T-cell (primary cell): ENCODE measurements around the gene SNRPA. TPM values are rescaled to one million over a fixed set of nuclear protein-coding genes. Genes with fewer than 3 reads are reported as not detected.
A peak's percentile ranks its signal among the peaks of the same experiment; 100 is the strongest.
"Not testable (repeated sequence)": the region's sequence is repeated elsewhere in the genome, so short reads cannot be mapped to it uniquely, and the experiment has no call there.

Experiments
- ATAC-seq, 4 experiments: fragments of 200-7000 bp in 3 of 4; fragments of 150-1000 bp in 1 of 4; cut with Tn5 transposase; replicated peaks in 1 of 4; 1 replicate in 3 of 4; 2 replicates in 1 of 4; pipeline ENCODE4 v1.10.0; 2021; ENCODE audit warnings: moderate library complexity in 3 of 4, mild to moderate bottlenecking in 2 of 4, moderate number of reproducible peaks in 1 of 4
- CTCF ChIA-PET, 2 donors: fragments of 300-600 bp; sonication (Branson Sonifier 250); formaldehyde crosslinking; loops; one replicate each; lab custom pipeline; 2022; ENCODE audit warnings: antibody characterized with exemption in 2 of 2; lab: Charles Lee
- POLR2A ChIA-PET, 2 donors: fragments of 300-600 bp; sonication (Branson Sonifier 250); formaldehyde crosslinking; loops; one replicate each; lab custom pipeline; 2022; ENCODE audit warnings: antibody characterized with exemption in 2 of 2; lab: Charles Lee
- DNase-seq, 35 experiments: peaks; one replicate each; pipeline versions ENCODE4 v3.0.0 to v3.0.0-alpha.2; 2013 to 2023
- H3K27ac ChIP-seq: one replicate; pipeline ENCODE4 v1.5.1; 2013; ENCODE audit warnings: low read length
- H3K27me3 ChIP-seq, 2 experiments: replicated peaks in 1 of 2; 1 replicate in 1 of 2; 2 replicates in 1 of 2; pipeline versions ENCODE4 v1.6.1 to v1.7.0; 2013; ENCODE audit warnings: low read length in 1 of 2, mixed read lengths in 1 of 2; ENCODE audit not compliant: control insufficient read depth in 2 of 2, insufficient read depth in 2 of 2; ENCODE audit errors: extremely low read depth in 1 of 2
- H3K36me3 ChIP-seq, 2 donors: 1 replicate in 1 of 2; 2 replicates in 1 of 2; pipeline versions ENCODE4 v1.6.1 to v1.7.0; 2013; ENCODE audit warnings: low read length in 1 of 2; ENCODE audit not compliant: control insufficient read depth in 2 of 2, insufficient read depth in 1 of 2; ENCODE audit errors: extremely low read depth in 1 of 2
- H3K4me1 ChIP-seq, 2 experiments: 1 replicate in 1 of 2; 2 replicates in 1 of 2; pipeline versions ENCODE4 v1.6.1 to v1.7.0; 2013; ENCODE audit warnings: low read length in 2 of 2, mixed read lengths in 1 of 2; ENCODE audit not compliant: insufficient read depth in 2 of 2, control insufficient read depth in 1 of 2; ENCODE audit errors: extremely low read depth in 1 of 2
- H3K4me3 ChIP-seq, 2 donors: 1 replicate in 1 of 2; 2 replicates in 1 of 2; pipeline versions ENCODE4 v1.5.1 to v1.7.0; 2013; ENCODE audit warnings: mild to moderate bottlenecking in 2 of 2, low read length in 1 of 2, moderate library complexity in 1 of 2; ENCODE audit not compliant: control insufficient read depth in 1 of 2; ENCODE audit errors: extremely low read depth in 1 of 2
- H3K9me3 ChIP-seq: 2 replicates; pipeline ENCODE4 v1.7.0; 2013
- H3K27ac Mint-ChIP-seq, 2 donors: one replicate each; pipeline ENCODE4 v1.8.0; 2020 to 2021; ENCODE audit warnings: mild to moderate bottlenecking in 2 of 2, mixed read lengths in 2 of 2
- H3K27me3 Mint-ChIP-seq, 2 donors: one replicate each; pipeline ENCODE4 v1.8.0; 2021 to 2022; ENCODE audit warnings: mixed read lengths in 2 of 2
- H3K36me3 Mint-ChIP-seq: one replicate; pipeline ENCODE4 v1.8.0; 2021; ENCODE audit warnings: mixed read lengths
- H3K4me1 Mint-ChIP-seq, 3 donors: one replicate each; pipeline ENCODE4 v1.8.0; 2020 to 2022; ENCODE audit warnings: mixed read lengths in 3 of 3, mild to moderate bottlenecking in 1 of 3
- H3K4me3 Mint-ChIP-seq, 3 donors: one replicate each; pipeline ENCODE4 v1.8.0; 2020 to 2022; ENCODE audit warnings: mild to moderate bottlenecking in 3 of 3, mixed read lengths in 3 of 3, moderate library complexity in 3 of 3
- H3K9me3 Mint-ChIP-seq, 3 donors: one replicate each; pipeline ENCODE4 v1.8.0; 2020 to 2022; ENCODE audit warnings: mixed read lengths in 3 of 3
- WGBS: methylation state at CpG from one replicate; pipeline ENCODE4 v1.1.5; 2013; ENCODE audit warnings: missing lambda C conversion rate; ENCODE audit not compliant: insufficient coverage; 5-methylcytosine and 5-hydroxymethylcytosine counted together
- total RNA-seq, 35 experiments: library from RNA in 6 of 35; stranded (reverse) in 6 of 35; fragments of 120-200 nt in 1 of 35; gene quantifications; one replicate each; pipeline versions ENCODE4 v1.2.1 to v1.2.4 and lab custom pipeline; 2013 to 2026

SNRPA gene
- total RNA-seq, 5 donors from 2014 or later (not counting 1 experiment from before 2014, with no cell fraction given) = 65.2 to 101 (median 79.1) TPM

- Histone ChIP-seq H3K27ac (no peak overlapping the region), H3K9me3 (no peaks in the 10 kb centered on the region), H3K27me3 (no peaks in the 10 kb centered on the region), H3K4me1 (peaks cover 15 to 67% of the 10 kb centered on the region in 2 experiments), H3K36me3 (peaks cover 35 to 74% of the 10 kb centered on the region in 2 donors), H3K4me3 (no peak overlapping the region)
- peaks cover 63% of the 10 kb centered on the region for H3K36me3 Mint-ChIP-seq
- CTCF ChIA-PET = interaction anchor here in 1 of 2 donors (0.6 to 3.0 kb wide), 3 partner anchors 20 to 49 kb away, joined by 3 to 9 read pairs (median 3); partner anchors contain the start of gene RAB4B
- peak overlapping the region in 1 of 2 donors; percentile 39 for H3K27ac Mint-ChIP-seq
- WGBS = 100% methylated on average over 2 of the region's 3 CpGs
- no peaks in the 10 kb centered on the region for H3K27me3 Mint-ChIP-seq
- DNase-seq = no peak
- no peak overlapping the region for H3K4me3 Mint-ChIP-seq
- POLR2A ChIA-PET = no interaction called here
- no peaks in the 10 kb centered on the region for H3K9me3 Mint-ChIP-seq
- peaks cover 46 to 64% (median 51%) of the 10 kb centered on the region in 3 donors for H3K4me1 Mint-ChIP-seq
- ATAC-seq = no peak
Measured at GRCh38 chr19:40758491-40758890, 7.5 kb downstream of the SNRPA start.

- no peak for ATAC-seq
- H3K36me3 ChIP-seq = peaks cover 35 to 83% of the 10 kb centered on the region in 2 donors
- 100% methylated on average over 5 of the region's 13 CpGs for WGBS
- ChIA-PET CTCF (no interaction called here), POLR2A (no interaction called here)
- no peaks in the 10 kb centered on the region for H3K9me3 ChIP-seq
- H3K4me1 ChIP-seq = peaks cover 14 to 67% of the 10 kb centered on the region in 2 experiments
- Mint-ChIP-seq H3K27ac (peak overlapping the region in 1 of 2 donors; percentile 39), H3K4me1 (peaks cover 49 to 68% (median 54%) of the 10 kb centered on the region in 3 donors), H3K9me3 (no peaks in the 10 kb centered on the region), H3K27me3 (no peaks in the 10 kb centered on the region), H3K4me3 (no peak overlapping the region), H3K36me3 (peaks cover 69% of the 10 kb centered on the region)
- no peak overlapping the region for H3K4me3 ChIP-seq
- no peak overlapping the region for H3K27ac ChIP-seq
- no peaks in the 10 kb centered on the region for H3K27me3 ChIP-seq
- DNase-seq = no peak
Measured at GRCh38 chr19:40759352-40759751, 8.3 kb downstream of the SNRPA start.

GRCh38 chr19:40762754-40763470 lies 11.9 kb downstream of the SNRPA start:
- H3K27me3 ChIP-seq = no peaks in the 10 kb centered on the region
- peak overlapping the region in 1 of 3 donors; percentile 25 for H3K4me3 Mint-ChIP-seq
- peaks cover 62% of the 10 kb centered on the region for H3K36me3 Mint-ChIP-seq
- peaks cover 26 to 79% of the 10 kb centered on the region in 2 donors for H3K36me3 ChIP-seq
- H3K9me3 Mint-ChIP-seq = no peaks in the 10 kb centered on the region
- CTCF ChIA-PET = no interaction called here
- H3K4me1 Mint-ChIP-seq = peaks cover 37 to 55% (median 40%) of the 10 kb centered on the region in 3 donors
- H3K4me1 ChIP-seq = peaks cover 6 to 54% of the 10 kb centered on the region in 2 experiments
- peak overlapping the region; percentile 48 to 55 for H3K27ac Mint-ChIP-seq
- WGBS = 71% methylated on average over 10 of the region's 17 CpGs
- no peaks in the 10 kb centered on the region for H3K27me3 Mint-ChIP-seq
- peak overlapping the region; percentile 20 for H3K27ac ChIP-seq
- POLR2A ChIA-PET = interaction anchor here in 1 of 2 donors (0.5 kb wide), 1 partner anchor 30 kb away, joined by 5 read pairs; no protein-coding TSS in a partner anchor
- no peak for ATAC-seq
- H3K9me3 ChIP-seq = no peaks in the 10 kb centered on the region
- DNase-seq = no peak
- no peak overlapping the region for H3K4me3 ChIP-seq

- ATAC-seq = no peak
- Mint-ChIP-seq H3K27me3 (no peaks in the 10 kb centered on the region), H3K4me1 (peaks cover 33 to 55% (median 35%) of the 10 kb centered on the region in 3 donors), H3K4me3 (no peak overlapping the region), H3K36me3 (peaks cover 58% of the 10 kb centered on the region), H3K9me3 (no peaks in the 10 kb centered on the region), H3K27ac (peak overlapping the region; percentile 21 to 34)
- Histone ChIP-seq H3K4me1 (peaks cover 6 to 54% of the 10 kb centered on the region in 2 experiments), H3K36me3 (peaks cover 23 to 74% of the 10 kb centered on the region in 2 donors), H3K9me3 (no peaks in the 10 kb centered on the region), H3K4me3 (no peak overlapping the region), H3K27me3 (no peaks in the 10 kb centered on the region), H3K27ac (no peak overlapping the region)
- CTCF ChIA-PET = no interaction called here
- WGBS = 95% methylated on average over 4 of the region's 7 CpGs
- POLR2A ChIA-PET = no interaction called here
- DNase-seq = no peak
Measured at GRCh38 chr19:40763526-40763925, 12.5 kb downstream of the SNRPA start.

DNA sequence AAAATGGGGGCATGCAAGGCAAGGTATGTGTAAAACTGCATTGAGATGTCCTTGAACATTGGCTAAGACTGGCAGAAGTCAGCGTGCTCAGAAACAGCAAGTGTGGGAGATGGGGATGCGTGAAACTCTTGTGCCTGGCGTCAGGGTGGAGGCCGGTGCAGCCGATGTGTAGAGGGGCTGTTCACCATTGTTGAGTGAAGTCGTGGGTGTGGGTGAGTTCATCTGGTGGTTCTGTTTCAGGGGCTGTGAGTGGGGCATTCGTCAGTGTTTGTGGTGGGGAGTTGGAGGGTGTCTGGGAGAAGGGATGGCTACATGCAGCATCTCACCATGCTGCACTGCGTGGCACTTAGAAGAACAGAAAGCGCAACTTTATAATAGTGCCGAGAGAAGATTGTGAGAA lies 13.0 kb downstream of the SNRPA start:
- Histone ChIP-seq H3K27ac (no peak overlapping the region), H3K27me3 (no peaks in the 10 kb centered on the region), H3K9me3 (no peaks in the 10 kb centered on the region), H3K4me3 (no peak overlapping the region), H3K4me1 (peaks cover 6 to 54% of the 10 kb centered on the region in 2 experiments), H3K36me3 (peaks cover 22 to 70% of the 10 kb centered on the region in 2 donors)
- H3K27me3 Mint-ChIP-seq = no peaks in the 10 kb centered on the region
- H3K9me3 Mint-ChIP-seq = no peaks in the 10 kb centered on the region
- H3K27ac Mint-ChIP-seq = peak overlapping the region; percentile 21 to 42
- H3K36me3 Mint-ChIP-seq = peaks cover 58% of the 10 kb centered on the region
- POLR2A ChIA-PET = no interaction called here
- DNase-seq = no peak
- H3K4me3 Mint-ChIP-seq = no peak overlapping the region
- 71% methylated on average over 6 of the region's 10 CpGs for WGBS
- peaks cover 33 to 55% (median 37%) of the 10 kb centered on the region in 3 donors for H3K4me1 Mint-ChIP-seq
- ATAC-seq = no peak
- CTCF ChIA-PET = no interaction called here

- not testable (repeated sequence) for H3K4me3 ChIP-seq, H3K9me3 ChIP-seq, H3K27me3 Mint-ChIP-seq, H3K27ac Mint-ChIP-seq, H3K27ac ChIP-seq, H3K9me3 Mint-ChIP-seq, ATAC-seq, H3K27me3 ChIP-seq, H3K4me3 Mint-ChIP-seq, DNase-seq
- H3K36me3 Mint-ChIP-seq = peaks cover 58% of the 10 kb centered on the region
- WGBS = 98% methylated on average over 9 of the region's 13 CpGs
- H3K4me1 Mint-ChIP-seq = peaks cover 42 to 51% (median 50%) of the 10 kb centered on the region in 3 donors
- Histone ChIP-seq H3K36me3 (peaks cover 19 to 47% of the 10 kb centered on the region in 2 donors), H3K4me1 (peaks cover 6 to 60% of the 10 kb centered on the region in 2 experiments)
- ChIA-PET POLR2A (interaction anchor here in 1 of 2 donors (0.7 kb wide), 1 partner anchor 68 kb away, joined by 4 read pairs; no protein-coding TSS in a partner anchor), CTCF (interaction anchor here in 1 of 2 donors (0.8 kb wide), 1 partner anchor 11 kb away, joined by 3 read pairs; no protein-coding TSS in a partner anchor)
Measured at GRCh38 chr19:40766385-40766784, 15.4 kb downstream of the SNRPA start.
